ENCODE measurements around the gene HEPN1.

HEPN1 gene

GRCh38 chr11:124944565-124944964 lies 25.5 kb downstream of the HEPN1 start:
- TF ChIP-seq EZH2phosphoT487 (conservative IDR thresholded peaks at IDR 0.05; ENCODE audit: low read length) (no peak), CTCF (IDR thresholded peaks at IDR 0.05; ENCODE audit: insufficient read depth, low read length, poor library complexity, severe bottlenecking) (no peak)

GRCh38 chr11:124945826-124946225 lies 26.8 kb downstream of the HEPN1 start:
- H3K4me2 ChIP-seq (ENCODE audit: low read depth, low read length, poor library complexity, severe bottlenecking) = no peak overlapping the region
- no peak overlapping the region for H2AFZ ChIP-seq (ENCODE audit: low read depth, low read length, severe bottlenecking)
- no peaks in the 10 kb centered on the region for H3K79me2 ChIP-seq (ENCODE audit: insufficient read depth, low read length)
- no peak overlapping the region for H3K9ac ChIP-seq (ENCODE audit: low read length)
- H4K20me1 ChIP-seq (ENCODE audit: low read depth, low read length) = no peaks in the 10 kb centered on the region
- no peak overlapping the region for H3K4me3 ChIP-seq (ENCODE audit: insufficient read depth, low read length, poor library complexity, severe bottlenecking)
- no peaks in the 10 kb centered on the region for H3F3A ChIP-seq (ENCODE audit: insufficient read depth)
- no peak overlapping the region for H3K27ac ChIP-seq (ENCODE audit: low read depth, low read length)
- no peaks in the 10 kb centered on the region for H3K27me3 ChIP-seq (ENCODE audit: low read length)
- H3K36me3 ChIP-seq (ENCODE audit: low read length) = no peaks in the 10 kb centered on the region
- H3K9me3 ChIP-seq (ENCODE audit: insufficient read depth, low read length) = no peaks in the 10 kb centered on the region
- TF ChIP-seq EZH2phosphoT487 (conservative IDR thresholded peaks at IDR 0.05; ENCODE audit: low read length) (no peak), CTCF (IDR thresholded peaks at IDR 0.05; ENCODE audit: insufficient read depth, low read length, poor library complexity, severe bottlenecking) (no peak)
- H3K9me2 ChIP-seq (replicated peaks; ENCODE audit: insufficient read depth, low read length) = no peaks in the 10 kb centered on the region

More at GRCh38 chr11:124944565-124944964, 25.5 kb downstream of the HEPN1 start:
- no peaks in the 10 kb centered on the region for H3K9me2 ChIP-seq (replicated peaks; ENCODE audit: insufficient read depth, low read length)
- no peak overlapping the region for H3K9ac ChIP-seq (ENCODE audit: low read length)
- H3K79me2 ChIP-seq (ENCODE audit: insufficient read depth, low read length) = no peaks in the 10 kb centered on the region
- no peaks in the 10 kb centered on the region for H3K9me3 ChIP-seq (ENCODE audit: insufficient read depth, low read length)
- H3K27ac ChIP-seq (ENCODE audit: low read depth, low read length) = no peak overlapping the region
- H3F3A ChIP-seq (ENCODE audit: insufficient read depth) = no peaks in the 10 kb centered on the region
- no peak overlapping the region for H3K4me2 ChIP-seq (ENCODE audit: low read depth, low read length, poor library complexity, severe bottlenecking)
- H3K36me3 ChIP-seq (ENCODE audit: low read length) = no peaks in the 10 kb centered on the region
- no peak overlapping the region for H3K4me3 ChIP-seq (ENCODE audit: insufficient read depth, low read length, poor library complexity, severe bottlenecking)
- H3K27me3 ChIP-seq (ENCODE audit: low read length) = no peaks in the 10 kb centered on the region
- H4K20me1 ChIP-seq (ENCODE audit: low read depth, low read length) = no peaks in the 10 kb centered on the region
- H2AFZ ChIP-seq (ENCODE audit: low read depth, low read length, severe bottlenecking) = no peak overlapping the region

GRCh38 chr11:124946735-124947141 lies 27.7 kb downstream of the HEPN1 start:
- Histone ChIP-seq H3K79me2 (ENCODE audit: insufficient read depth, low read length) (no peaks in the 10 kb centered on the region), H3K9me2 (replicated peaks; ENCODE audit: insufficient read depth, low read length) (no peaks in the 10 kb centered on the region), H3K9ac (ENCODE audit: low read length) (no peak overlapping the region), H3K27ac (ENCODE audit: low read depth, low read length) (no peak overlapping the region), H3K4me2 (ENCODE audit: low read depth, low read length, poor library complexity, severe bottlenecking) (no peak overlapping the region), H3K4me3 (ENCODE audit: insufficient read depth, low read length, poor library complexity, severe bottlenecking) (no peak overlapping the region), H3K27me3 (ENCODE audit: low read length) (no peaks in the 10 kb centered on the region), H4K20me1 (ENCODE audit: low read depth, low read length) (no peaks in the 10 kb centered on the region), H3K9me3 (ENCODE audit: insufficient read depth, low read length) (no peaks in the 10 kb centered on the region), H2AFZ (ENCODE audit: low read depth, low read length, severe bottlenecking) (no peak overlapping the region), H3K36me3 (ENCODE audit: low read length) (no peaks in the 10 kb centered on the region), H3F3A (ENCODE audit: insufficient read depth) (no peaks in the 10 kb centered on the region)
- TF ChIP-seq CTCF (IDR thresholded peaks at IDR 0.05; ENCODE audit: insufficient read depth, low read length, poor library complexity, severe bottlenecking) (no peak), EZH2phosphoT487 (conservative IDR thresholded peaks at IDR 0.05; ENCODE audit: low read length) (no peak)

Data from SU-DHL-6 (cell line).